B cell (primary cell): Measurements from ENCODE around the gene FAM200A. TPM values are rescaled to one million over a fixed set of nuclear protein-coding genes. Genes with fewer than 3 reads are reported as not detected.

Experiments
- ATAC-seq: fragments of 200-7000 bp; cut with Tn5 transposase; one replicate; pipeline ENCODE4 v1.10.0; 2021; ENCODE audit warnings: low read depth, mild to moderate bottlenecking, moderate number of reproducible peaks, moderate library complexity
- CTCF ChIA-PET: fragments of 350-600 bp; sonication (Branson Sonifier 250); formaldehyde crosslinking; loops from one replicate; lab custom pipeline; 2021; ENCODE audit warnings: antibody characterized with exemption, inconsistent platforms; lab: Charles Lee
- POLR2A ChIA-PET: fragments of 350-600 bp; sonication (Branson Sonifier 250); formaldehyde crosslinking; loops from one replicate; lab custom pipeline; 2021; ENCODE audit warnings: antibody characterized with exemption; lab: Charles Lee
- DNase-seq: peaks from one replicate; pipeline ENCODE4 v3.0.0; 2013
- H2AFZ ChIP-seq: 2 replicates; pipeline ENCODE4 v1.6.1; 2012; ENCODE audit warnings: mild to moderate bottlenecking, low read depth, low read length; ENCODE audit not compliant: insufficient read depth, poor library complexity, severe bottlenecking
- H3K27ac ChIP-seq, 2 donors: 1 replicate in 1 of 2; 2 replicates in 1 of 2; pipeline ENCODE4 v1.5.1; 2012 to 2013; ENCODE audit warnings: low read length in 2 of 2, mild to moderate bottlenecking in 2 of 2, moderate library complexity in 1 of 2
- H3K27me3 ChIP-seq, 4 experiments: fragments of 200-600 bp in 1 of 4; sonication (generic) in 1 of 4; replicated peaks in 1 of 4; 1 replicate in 2 of 4; 2 replicates in 2 of 4; pipeline versions ENCODE4 v1.6.1 to v1.7.0; 2013 to 2016; ENCODE audit warnings: low read length in 3 of 4, mild to moderate bottlenecking in 2 of 4, mixed read lengths in 1 of 4, moderate library complexity in 1 of 4; ENCODE audit not compliant: insufficient read depth in 4 of 4, control insufficient read depth in 3 of 4; ENCODE audit errors: control extremely low read depth in 1 of 4
- H3K36me3 ChIP-seq, 2 experiments: replicated peaks in 1 of 2; 1 replicate in 1 of 2; 2 replicates in 1 of 2; pipeline versions ENCODE4 v1.6.1 to v1.7.1; 2013; ENCODE audit warnings: low read length in 1 of 2; ENCODE audit not compliant: insufficient read depth in 2 of 2, control insufficient read depth in 1 of 2; ENCODE audit errors: control extremely low read depth in 1 of 2, extremely low read depth in 1 of 2
- H3K4me1 ChIP-seq, 2 donors: fragments of 200-600 bp in 1 of 2; sonication (generic) in 1 of 2; 1 replicate in 1 of 2; 2 replicates in 1 of 2; pipeline versions ENCODE4 v1.5.1 to v1.6.1; 2013 to 2017; ENCODE audit warnings: low read length in 2 of 2; ENCODE audit not compliant: control insufficient read depth in 2 of 2, insufficient read depth in 2 of 2
- H3K4me2 ChIP-seq: replicated peaks from 2 replicates; pipeline ENCODE3; 2012; ENCODE audit warnings: mild to moderate bottlenecking, low read depth, low read length; ENCODE audit not compliant: poor library complexity, severe bottlenecking
- H3K4me3 ChIP-seq, 5 experiments: fragments of 200-600 bp in 1 of 5; sonication (generic) in 1 of 5; 1 replicate in 3 of 5; 2 replicates in 2 of 5; pipeline versions ENCODE4 v1.5.1 to v1.7.0; 2011 to 2016; ENCODE audit warnings: low read length in 4 of 5, mild to moderate bottlenecking in 4 of 5, low read depth in 2 of 5, control low read depth in 1 of 5, moderate library complexity in 1 of 5; ENCODE audit not compliant: insufficient read depth in 1 of 5; ENCODE audit errors: control extremely low read depth in 1 of 5, extremely low read depth in 1 of 5
- H3K79me2 ChIP-seq: fragments of 200-600 bp; sonication (generic); one replicate; pipeline ENCODE4 v1.6.0; 2016; ENCODE audit warnings: low read length; ENCODE audit not compliant: control insufficient read depth, insufficient read depth
- H3K9ac ChIP-seq: fragments of 200-600 bp; sonication (generic); 2 replicates; pipeline ENCODE4 v1.6.1; 2017; ENCODE audit warnings: mild to moderate bottlenecking, low read length, moderate library complexity
- H3K9me3 ChIP-seq, 3 donors: one replicate each; pipeline versions ENCODE4 v1.6.1 to v1.7.1; 2013; ENCODE audit warnings: low read length in 2 of 3; ENCODE audit not compliant: control insufficient read depth in 2 of 3, insufficient read depth in 1 of 3; ENCODE audit errors: control extremely low read depth in 1 of 3
- H4K20me1 ChIP-seq: 2 replicates; pipeline ENCODE4 v1.6.0; 2012; ENCODE audit warnings: mild to moderate bottlenecking, low read length; ENCODE audit not compliant: insufficient read depth, control insufficient read depth, poor library complexity, severe bottlenecking
- H3K27ac Mint-ChIP-seq: one replicate; pipeline ENCODE4 v1.8.0; 2021; ENCODE audit warnings: mixed read lengths
- H3K27me3 Mint-ChIP-seq: one replicate; pipeline ENCODE4 v1.8.0; 2021; ENCODE audit warnings: mixed read lengths
- H3K4me1 Mint-ChIP-seq: one replicate; pipeline ENCODE4 v1.8.0; 2021; ENCODE audit warnings: mixed read lengths
- H3K4me3 Mint-ChIP-seq: one replicate; pipeline ENCODE4 v1.8.0; 2021; ENCODE audit warnings: mixed read lengths
- H3K9me3 Mint-ChIP-seq: one replicate; pipeline ENCODE4 v1.8.0; 2022; ENCODE audit warnings: mixed read lengths; ENCODE audit not compliant: insufficient read depth
- EZH2 ChIP-seq: IDR thresholded peaks from 2 replicates; pipeline ENCODE4 v1.6.1; 2012; ENCODE audit warnings: borderline replicate concordance, low read depth, mild to moderate bottlenecking, moderate library complexity, low read length; ENCODE audit not compliant: insufficient read depth, poor library complexity, severe bottlenecking
- WGBS: methylation state at CpG from one replicate; pipeline ENCODE4 v1.1.5; 2013; ENCODE audit warnings: missing lambda C conversion rate; ENCODE audit not compliant: insufficient coverage; 5-methylcytosine and 5-hydroxymethylcytosine counted together
- intact Hi-C: fragments of 100-400 bp; cut with micrococcal nuclease; formaldehyde crosslinking; loops from one replicate; pipeline ENCODE4 v1.10.0; 2022
- polyA plus RNA-seq: library from polyadenylated mRNA; depleted of rRNA; stranded (reverse); fragments of >200 nt; gene quantifications from 2 replicates; pipeline ENCODE4 v1.2.3, GENCODE V29; 2012
- total RNA-seq, 2 donors: library from RNA; stranded (reverse); fragments of 120-200 nt in 1 of 2; gene quantifications; 1 replicate in 1 of 2; 2 replicates in 1 of 2; pipeline versions ENCODE4 v1.2.3 to v1.2.4, GENCODE V29; 2013 to 2022
- TF ChIP-seq, protein P1 (sequence below): fragments of 200-600 bp; IDR thresholded peaks from one replicate; pipeline ENCODE4 v1.8.0; 2022; ENCODE audit warnings: antibody characterized with exemption, mild to moderate bottlenecking

The FAM200A gene
- total and polyA plus RNA-seq, 2 donors (not counting 1 experiment from before 2014, with no cell fraction given) = 2.1 to 11.9 TPM

DNA sequence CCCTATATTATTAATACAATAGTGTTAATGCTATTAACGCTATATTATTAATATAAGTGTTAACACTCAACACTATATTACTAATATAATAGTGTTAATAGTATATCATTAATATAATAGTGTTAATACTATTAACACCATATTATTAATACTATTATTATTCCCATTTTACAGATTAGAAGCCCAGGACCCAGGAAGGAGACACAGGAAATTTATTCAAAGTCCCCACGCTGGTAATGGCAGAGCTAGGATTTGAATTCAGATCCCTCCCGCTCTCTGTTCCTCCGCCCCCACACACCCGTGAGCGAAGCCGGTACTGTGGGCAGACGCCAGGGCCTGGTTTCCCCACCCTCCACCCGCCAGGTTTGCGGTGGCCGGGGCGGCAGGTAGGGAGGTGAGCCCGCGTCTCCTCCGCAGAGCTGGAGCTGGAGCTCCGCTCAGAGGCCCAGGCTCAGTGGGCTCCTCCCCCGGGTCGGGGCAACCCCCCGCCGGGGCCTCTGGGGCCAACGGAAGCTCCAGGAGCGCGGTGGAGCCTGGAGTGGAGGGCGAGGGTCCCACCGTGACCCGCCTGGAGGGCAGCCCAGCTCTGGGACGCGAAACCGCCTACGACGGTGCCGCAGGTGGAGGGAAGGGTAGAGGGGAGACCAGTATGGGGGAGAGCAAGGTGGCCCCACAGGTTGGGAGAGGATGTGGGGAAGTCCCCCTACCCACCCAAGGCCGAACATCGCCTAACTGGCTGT lies 46.0 kb upstream of the FAM200A start, which contains the start of gene TMEM225B:
Gene TMEM225B (plus strand): TSS at position 506 of the 740 bp plus-strand sequence. CDS start 6,122 bp downstream, outside the sequence.
- no peaks in the 10 kb centered on the region for H3K27me3 ChIP-seq
- no peak within 1 kb of the TSS for H3K4me3 ChIP-seq
- DNase-seq = no peak
- no peak within 1 kb of the TSS for H3K27ac ChIP-seq
- H3K79me2 ChIP-seq = no peaks in the 10 kb centered on the region
- H3K9ac ChIP-seq = no peak within 1 kb of the TSS
- peaks cover 0 to 5% (median 0%) of the 10 kb centered on the region in 3 donors for H3K9me3 ChIP-seq
- CTCF ChIA-PET = no interaction called here
- H3K27me3 Mint-ChIP-seq = no peaks in the 10 kb centered on the region
- intact Hi-C loops = no loop called here
- H3K4me1 ChIP-seq = no peaks in the 10 kb centered on the region
- TF ChIP-seq EZH2 = no peak
- TF ChIP-seq, protein P1, sequence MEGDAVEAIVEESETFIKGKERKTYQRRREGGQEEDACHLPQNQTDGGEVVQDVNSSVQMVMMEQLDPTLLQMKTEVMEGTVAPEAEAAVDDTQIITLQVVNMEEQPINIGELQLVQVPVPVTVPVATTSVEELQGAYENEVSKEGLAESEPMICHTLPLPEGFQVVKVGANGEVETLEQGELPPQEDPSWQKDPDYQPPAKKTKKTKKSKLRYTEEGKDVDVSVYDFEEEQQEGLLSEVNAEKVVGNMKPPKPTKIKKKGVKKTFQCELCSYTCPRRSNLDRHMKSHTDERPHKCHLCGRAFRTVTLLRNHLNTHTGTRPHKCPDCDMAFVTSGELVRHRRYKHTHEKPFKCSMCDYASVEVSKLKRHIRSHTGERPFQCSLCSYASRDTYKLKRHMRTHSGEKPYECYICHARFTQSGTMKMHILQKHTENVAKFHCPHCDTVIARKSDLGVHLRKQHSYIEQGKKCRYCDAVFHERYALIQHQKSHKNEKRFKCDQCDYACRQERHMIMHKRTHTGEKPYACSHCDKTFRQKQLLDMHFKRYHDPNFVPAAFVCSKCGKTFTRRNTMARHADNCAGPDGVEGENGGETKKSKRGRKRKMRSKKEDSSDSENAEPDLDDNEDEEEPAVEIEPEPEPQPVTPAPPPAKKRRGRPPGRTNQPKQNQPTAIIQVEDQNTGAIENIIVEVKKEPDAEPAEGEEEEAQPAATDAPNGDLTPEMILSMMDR = no peak
- 80% methylated on average over 25 of the region's 34 CpGs for WGBS
- H3K4me1 Mint-ChIP-seq = no peaks in the 10 kb centered on the region
- no peaks in the 10 kb centered on the region for H3K36me3 ChIP-seq
- no peak within 1 kb of the TSS for H3K27ac Mint-ChIP-seq
- POLR2A ChIA-PET = no interaction called here
- H2AFZ ChIP-seq = no peak within 1 kb of the TSS
- H4K20me1 ChIP-seq = no peaks in the 10 kb centered on the region
- no peaks in the 10 kb centered on the region for H3K9me3 Mint-ChIP-seq
- ATAC-seq = no peak
- no peak within 1 kb of the TSS for H3K4me2 ChIP-seq
- no peak within 1 kb of the TSS for H3K4me3 Mint-ChIP-seq

GRCh38 chr7:99596408-99596955 lies 44.6 kb upstream of the FAM200A start:
- intact Hi-C loops = no loop called here
- H3K36me3 ChIP-seq = no peaks in the 10 kb centered on the region
- no peaks in the 10 kb centered on the region for H3K4me1 ChIP-seq
- POLR2A ChIA-PET = no interaction called here
- H3K27me3 ChIP-seq = no peaks in the 10 kb centered on the region
- peaks cover 0 to 5% (median 0%) of the 10 kb centered on the region in 3 donors for H3K9me3 ChIP-seq
- ATAC-seq (no peak), DNase-seq (no peak)
- no peak overlapping the region for H3K4me2 ChIP-seq
- H3K27ac Mint-ChIP-seq = no peak overlapping the region
- no peaks in the 10 kb centered on the region for H3K9me3 Mint-ChIP-seq
- WGBS = no CpG with 5 or more reads among the region's 1 CpG
- no peaks in the 10 kb centered on the region for H4K20me1 ChIP-seq
- H3K27me3 Mint-ChIP-seq = no peaks in the 10 kb centered on the region
- no peak overlapping the region for H2AFZ ChIP-seq
- H3K9ac ChIP-seq = no peak overlapping the region
- H3K4me3 Mint-ChIP-seq = no peak overlapping the region
- no peaks in the 10 kb centered on the region for H3K4me1 Mint-ChIP-seq
- no peaks in the 10 kb centered on the region for H3K79me2 ChIP-seq
- H3K4me3 ChIP-seq = no peak overlapping the region
- TF ChIP-seq, protein P1 = no peak
- no peak for TF ChIP-seq EZH2
- H3K27ac ChIP-seq = no peak overlapping the region
- CTCF ChIA-PET = no interaction called here
